Measurements from ENCODE around the gene RNF8. TPM values are rescaled to one million over a fixed set of nuclear protein-coding genes. Genes with fewer than 3 reads are reported as not detected.

RNF8 gene
- total and polyA plus RNA-seq, 2 of the 4 experiments (the other 2 are of a cell fraction), result 16.5 to 17.9 TPM

DNA sequence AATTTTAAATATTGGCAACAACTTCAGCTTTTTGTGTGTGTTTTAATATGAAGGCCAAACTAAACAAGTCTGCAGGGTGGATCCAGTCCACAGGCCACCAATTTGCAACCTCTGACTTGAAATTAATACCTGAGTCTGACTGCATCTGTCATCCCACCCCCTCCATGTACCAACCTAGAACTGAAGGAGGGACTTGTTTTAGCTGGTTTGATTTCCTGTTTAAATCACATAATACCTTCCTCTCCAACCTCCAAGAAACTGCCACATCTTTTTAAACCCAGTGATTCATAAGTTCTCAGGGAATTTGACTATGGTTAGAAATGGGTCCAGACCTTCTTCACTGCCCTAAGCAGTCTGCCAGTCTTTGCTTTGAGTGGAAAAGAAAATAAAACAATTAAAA lies 21.6 kb downstream of the RNF8 start:
- ChIA-PET CTCF (no interaction called here), POLR2A (ENCODE audit: unreplicated experiment) (no interaction called here)
- H3K4me2 ChIP-seq (ENCODE audit: low read depth, low read length), result no peak overlapping the region
- H3K36me3 ChIP-seq (ENCODE audit: control insufficient read depth, insufficient read depth, low read length), result peaks cover 26% of the 10 kb centered on the region
- no peaks in the 10 kb centered on the region for H3K9me3 ChIP-seq (ENCODE audit: control insufficient read depth, insufficient read depth, low read length)
- DNase-seq (no peak), ATAC-seq (ENCODE audit: low read depth) (no peak)
- H2BK20ac ChIP-seq (ENCODE audit: low read depth, low read length), result no peak overlapping the region
- H4K8ac ChIP-seq (ENCODE audit: low read depth in 2 of 2, low read length in 2 of 2), result no peak overlapping the region
- H2BK120ac ChIP-seq (ENCODE audit: low read depth, low read length), result no peak overlapping the region
- H2BK15ac ChIP-seq (ENCODE audit: low read depth, low read length), result no peak overlapping the region
- no peak overlapping the region for H2AK9ac ChIP-seq (replicated peaks; ENCODE audit: low read depth, low read length, poor library complexity)
- H2AK5ac ChIP-seq (ENCODE audit: low read depth, low read length), result no peak overlapping the region
- H3K27ac ChIP-seq (ENCODE audit: insufficient read depth, low read length), result no peak overlapping the region
- dilution Hi-C loops (cut with HindIII; ENCODE audit: low sequenced_read_pairs, unreplicated experiment) (no loop called here), in situ Hi-C loops (cut with MboI; ENCODE audit: low sequenced_read_pairs) (no loop called here), intact Hi-C loops (cut with micrococcal nuclease) (no loop called here)
- no peak overlapping the region for H3K4me3 ChIP-seq (ENCODE audit: insufficient read depth, low read depth, low read length)
- H3K9ac ChIP-seq (ENCODE audit: low read depth, low read length), result no peak overlapping the region
- H3K56ac ChIP-seq (ENCODE audit: extremely low read depth, insufficient read depth, low read length), result no peak overlapping the region
- H3K27me3 ChIP-seq (ENCODE audit: control insufficient read depth, insufficient read depth, low read length), result no peaks in the 10 kb centered on the region
- H3K79me1 ChIP-seq (ENCODE audit: low read depth in 1 of 2, low read length in 2 of 2), result peaks cover 25 to 28% of the 10 kb centered on the region in 2 experiments
- no peak overlapping the region for H4K91ac ChIP-seq (ENCODE audit: insufficient read depth, low read depth, low read length)
- no peak overlapping the region for H3K14ac ChIP-seq (replicated peaks; ENCODE audit: low read depth, low read length)
- BruUV-seq (replicated peaks), result no TSS peak
- H3K9me1 ChIP-seq (ENCODE audit: insufficient read depth, low read length), result 0 out of 2 replicates have a peak, but pooled peaks cover 5% of the 10 kb centered on the region
- no peak overlapping the region for H2BK5ac ChIP-seq (ENCODE audit: low read depth, low read length, poor library complexity, severe bottlenecking)
- no peak overlapping the region for H3K23ac ChIP-seq (ENCODE audit: low read depth, low read length)
- no peak overlapping the region for H3K4ac ChIP-seq (ENCODE audit: low read depth, low read length)
- TF ChIP-seq MXI1 (IDR thresholded peaks at IDR 0.05; ENCODE audit: borderline replicate concordance, low read depth, low read length) (no peak), SMC3 (IDR thresholded peaks at IDR 0.05; ENCODE audit: low read depth, low read length) (no peak), BHLHE40 (IDR thresholded peaks at IDR 0.05; ENCODE audit: low read depth, low read length) (no peak), POLR2A (IDR thresholded peaks at IDR 0.05; ENCODE audit: low read depth, low read length) (no peak), RFX5 (IDR thresholded peaks at IDR 0.05; ENCODE audit: low read depth, low read length) (no peak), MAZ (IDR thresholded peaks at IDR 0.05; ENCODE audit: borderline replicate concordance, low read depth, low read length) (no peak), RAD21 (IDR thresholded peaks at IDR 0.05; ENCODE audit: low read length) (no peak), ELK1 (IDR thresholded peaks at IDR 0.05; ENCODE audit: borderline replicate concordance, low read depth, low read length) (no peak), MAFK (IDR thresholded peaks at IDR 0.05; ENCODE audit: low read depth, low read length) (no peak), RCOR1 (IDR thresholded peaks at IDR 0.05; ENCODE audit: insufficient replicate concordance, low read length) (no peak), FOS (IDR thresholded peaks at IDR 0.05; ENCODE audit: low read depth, low read length) (no peak)
- TF ChIP-seq, protein P1, sequence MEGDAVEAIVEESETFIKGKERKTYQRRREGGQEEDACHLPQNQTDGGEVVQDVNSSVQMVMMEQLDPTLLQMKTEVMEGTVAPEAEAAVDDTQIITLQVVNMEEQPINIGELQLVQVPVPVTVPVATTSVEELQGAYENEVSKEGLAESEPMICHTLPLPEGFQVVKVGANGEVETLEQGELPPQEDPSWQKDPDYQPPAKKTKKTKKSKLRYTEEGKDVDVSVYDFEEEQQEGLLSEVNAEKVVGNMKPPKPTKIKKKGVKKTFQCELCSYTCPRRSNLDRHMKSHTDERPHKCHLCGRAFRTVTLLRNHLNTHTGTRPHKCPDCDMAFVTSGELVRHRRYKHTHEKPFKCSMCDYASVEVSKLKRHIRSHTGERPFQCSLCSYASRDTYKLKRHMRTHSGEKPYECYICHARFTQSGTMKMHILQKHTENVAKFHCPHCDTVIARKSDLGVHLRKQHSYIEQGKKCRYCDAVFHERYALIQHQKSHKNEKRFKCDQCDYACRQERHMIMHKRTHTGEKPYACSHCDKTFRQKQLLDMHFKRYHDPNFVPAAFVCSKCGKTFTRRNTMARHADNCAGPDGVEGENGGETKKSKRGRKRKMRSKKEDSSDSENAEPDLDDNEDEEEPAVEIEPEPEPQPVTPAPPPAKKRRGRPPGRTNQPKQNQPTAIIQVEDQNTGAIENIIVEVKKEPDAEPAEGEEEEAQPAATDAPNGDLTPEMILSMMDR (conservative IDR thresholded peaks at IDR 0.05; ENCODE audit: low read depth, low read length), result no peak
- no peak overlapping the region for H4K5ac ChIP-seq (ENCODE audit: low read depth, low read length)
- H4K20me1 ChIP-seq (ENCODE audit: insufficient read depth, low read length), result peaks cover 6% of the 10 kb centered on the region; the same call in 1 of the 2 replicates
- no peak overlapping the region for H3K18ac ChIP-seq (ENCODE audit: low read depth, low read length)
- peaks cover 6% of the 10 kb centered on the region; the same call in 1 of the 2 replicates for H3K4me1 ChIP-seq (ENCODE audit: control insufficient read depth, insufficient read depth, low read length)
- H2AFZ ChIP-seq (replicated peaks; ENCODE audit: low read length, poor library complexity), result no peak overlapping the region

Measured in IMR-90 (cell line).